Activated T-cell treated with anti-CD3 and anti-CD28 coated beads, Interleukin-2, amount 50 U/mL, for 72 hours (primary cell): ENCODE data around the gene ATPAF1. TPM values are rescaled to one million over a fixed set of nuclear protein-coding genes. Genes with fewer than 3 reads are reported as not detected.
A peak's percentile ranks its signal among the peaks of the same experiment; 100 is the strongest.

Source experiments
- ATAC-seq, 2 donors: fragments of 150-1000 bp; cut with Tn5 transposase; replicated peaks in 1 of 2; 2 replicates each; pipeline ENCODE4 v1.10.0; 2021; ENCODE audit warnings: moderate library complexity in 2 of 2, mild to moderate bottlenecking in 1 of 2
- DNase-seq, 2 donors: peaks; one replicate each; pipeline ENCODE4 v3.0.0; 2021 to 2022; ENCODE audit warnings: mixed read lengths in 1 of 2
- H3K27ac Mint-ChIP-seq: one replicate; pipeline ENCODE4 v1.8.0; 2022; ENCODE audit warnings: mild to moderate bottlenecking, moderate library complexity, mixed read lengths
- H3K27me3 Mint-ChIP-seq: one replicate; pipeline ENCODE4 v1.8.0; 2022; ENCODE audit warnings: low read depth, mixed read lengths
- H3K36me3 Mint-ChIP-seq, 2 donors: one replicate each; pipeline ENCODE4 v1.8.0; 2022; ENCODE audit warnings: mixed read lengths in 2 of 2, mild to moderate bottlenecking in 1 of 2; ENCODE audit not compliant: insufficient read depth in 2 of 2
- H3K4me1 Mint-ChIP-seq: one replicate; pipeline ENCODE4 v1.8.0; 2022; ENCODE audit warnings: low read depth, mixed read lengths
- H3K4me3 Mint-ChIP-seq, 2 donors: one replicate each; pipeline ENCODE4 v1.8.0; 2022; ENCODE audit warnings: mild to moderate bottlenecking in 2 of 2, mixed read lengths in 2 of 2, moderate library complexity in 2 of 2
- H3K9me3 Mint-ChIP-seq, 2 donors: one replicate each; pipeline ENCODE4 v1.8.0; 2022; ENCODE audit warnings: mixed read lengths in 2 of 2
- total RNA-seq, 2 donors: library from RNA; stranded (reverse); gene quantifications; one replicate each; pipeline ENCODE4 v1.2.3, GENCODE V29; 2022

The ATPAF1 gene
- total RNA-seq, 2 donors from 2014 or later = 45.7 to 47.5 TPM

GRCh38 chr1:46601257-46602007 lies 66.7 kb downstream of the ATPAF1 start:
- peaks cover 55% of the 10 kb centered on the region for H3K4me1 Mint-ChIP-seq
- H3K4me3 Mint-ChIP-seq = peak overlapping the region in 1 of 2 donors; percentile 27
- H3K36me3 Mint-ChIP-seq = peaks cover 0 to 2% of the 10 kb centered on the region in 2 donors
- H3K27me3 Mint-ChIP-seq = no peaks in the 10 kb centered on the region
- no peak for DNase-seq
- no peaks in the 10 kb centered on the region for H3K9me3 Mint-ChIP-seq
- peak overlapping the region; percentile 23 for H3K27ac Mint-ChIP-seq
- ATAC-seq = no peak

- Mint-ChIP-seq H3K4me3 (no peak overlapping the region), H3K36me3 (peaks cover 0 to 2% of the 10 kb centered on the region in 2 donors), H3K4me1 (peaks cover 50% of the 10 kb centered on the region), H3K9me3 (no peaks in the 10 kb centered on the region), H3K27ac (no peak overlapping the region), H3K27me3 (no peaks in the 10 kb centered on the region)
- ATAC-seq = no peak
- DNase-seq = no peak
Observed at GRCh38 chr1:46599059-46599970, 68.8 kb downstream of the ATPAF1 start.

- peaks cover 30% of the 10 kb centered on the region for H3K4me1 Mint-ChIP-seq
- no peaks in the 10 kb centered on the region for H3K27me3 Mint-ChIP-seq
- H3K4me3 Mint-ChIP-seq = no peak overlapping the region
- no peaks in the 10 kb centered on the region for H3K9me3 Mint-ChIP-seq
- ATAC-seq (no peak), DNase-seq (no peak)
- H3K27ac Mint-ChIP-seq = peak overlapping the region; percentile 56
- H3K36me3 Mint-ChIP-seq = peaks cover 5 to 19% of the 10 kb centered on the region in 2 donors
Observed at GRCh38 chr1:46596846-46597245, 71.3 kb downstream of the ATPAF1 start.

GRCh38 chr1:46596036-46596435 lies 72.1 kb downstream of the ATPAF1 start:
- H3K4me3 Mint-ChIP-seq = no peak overlapping the region
- H3K27me3 Mint-ChIP-seq = no peaks in the 10 kb centered on the region
- peaks cover 5 to 18% of the 10 kb centered on the region in 2 donors for H3K36me3 Mint-ChIP-seq
- no peaks in the 10 kb centered on the region for H3K9me3 Mint-ChIP-seq
- DNase-seq (no peak), ATAC-seq (no peak)
- no peak overlapping the region for H3K27ac Mint-ChIP-seq
- H3K4me1 Mint-ChIP-seq = peaks cover 23% of the 10 kb centered on the region

- Mint-ChIP-seq H3K27me3 (no peaks in the 10 kb centered on the region), H3K4me3 (peak overlapping the region in 1 of 2 donors; percentile 5), H3K27ac (no peak overlapping the region), H3K36me3 (peaks cover 5 to 20% of the 10 kb centered on the region in 2 donors), H3K4me1 (peaks cover 20% of the 10 kb centered on the region), H3K9me3 (no peaks in the 10 kb centered on the region)
- DNase-seq (no peak), ATAC-seq (no peak)
Observed at GRCh38 chr1:46595127-46595526, 73.0 kb downstream of the ATPAF1 start.

GRCh38 chr1:46594063-46594462 lies 74.1 kb downstream of the ATPAF1 start:
- H3K27me3 Mint-ChIP-seq = no peaks in the 10 kb centered on the region
- H3K27ac Mint-ChIP-seq = no peak overlapping the region
- ATAC-seq (no peak), DNase-seq (no peak)
- peaks cover 7 to 28% of the 10 kb centered on the region in 2 donors for H3K36me3 Mint-ChIP-seq
- peaks cover 16% of the 10 kb centered on the region for H3K4me1 Mint-ChIP-seq
- no peak overlapping the region for H3K4me3 Mint-ChIP-seq
- no peaks in the 10 kb centered on the region for H3K9me3 Mint-ChIP-seq

- Mint-ChIP-seq H3K27me3 (no peaks in the 10 kb centered on the region), H3K36me3 (peaks cover 8 to 32% of the 10 kb centered on the region in 2 donors), H3K4me1 (peaks cover 16% of the 10 kb centered on the region), H3K27ac (no peak overlapping the region), H3K9me3 (peaks cover 0 to 1% of the 10 kb centered on the region in 2 donors), H3K4me3 (no peak overlapping the region)
- ATAC-seq (no peak), DNase-seq (no peak)
Observed at GRCh38 chr1:46592823-46593222, 75.3 kb downstream of the ATPAF1 start.

DNA sequence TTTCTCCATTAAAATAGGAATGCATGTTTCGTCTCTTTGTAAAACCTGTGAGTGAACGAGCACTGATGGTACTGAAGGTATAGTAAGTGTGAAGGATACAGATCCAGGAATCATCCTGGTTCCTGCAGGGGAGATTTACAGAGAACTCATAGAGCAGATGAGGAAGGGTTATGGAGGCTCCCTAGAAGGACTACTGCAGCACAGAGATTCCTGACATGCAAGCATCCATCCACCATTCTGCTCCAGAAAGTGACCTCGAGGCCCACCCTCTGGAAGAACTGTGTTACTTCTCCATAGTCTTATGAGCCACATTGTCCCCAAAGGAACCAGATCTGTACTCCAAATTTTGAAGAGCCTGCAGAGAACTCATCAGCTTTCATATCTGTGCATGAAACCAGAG lies 78.6 kb downstream of the ATPAF1 start:
- ATAC-seq (no peak), DNase-seq (no peak)
- Mint-ChIP-seq H3K36me3 (peaks cover 8 to 33% of the 10 kb centered on the region in 2 donors), H3K9me3 (peaks cover 0 to 1% of the 10 kb centered on the region in 2 donors), H3K4me3 (no peak overlapping the region), H3K4me1 (peaks cover 2% of the 10 kb centered on the region), H3K27ac (no peak overlapping the region), H3K27me3 (no peaks in the 10 kb centered on the region)

DNA sequence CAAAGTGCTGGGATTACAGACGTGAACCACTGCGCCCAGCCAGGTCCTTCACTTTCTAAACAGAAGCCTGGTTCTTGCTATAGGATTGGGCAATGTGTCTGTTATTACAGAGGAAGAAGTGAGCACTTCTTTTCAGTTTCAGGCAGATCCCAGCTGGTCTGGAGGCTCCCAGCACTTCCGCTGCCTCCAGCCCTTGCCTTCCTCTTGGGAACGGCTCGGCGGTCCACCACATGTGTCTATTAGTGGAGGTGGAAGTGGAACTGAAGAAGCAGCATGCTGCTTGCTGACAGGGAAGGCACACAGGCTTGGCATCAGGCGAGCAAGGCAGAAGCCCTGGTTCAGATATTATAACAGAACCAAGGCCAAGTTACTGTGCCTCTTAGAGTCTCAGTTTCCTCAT lies 81.1 kb downstream of the ATPAF1 start:
- ATAC-seq (no peak), DNase-seq (no peak)
- no peaks in the 10 kb centered on the region for H3K27me3 Mint-ChIP-seq
- no peak overlapping the region for H3K4me3 Mint-ChIP-seq
- peaks cover 0 to 1% of the 10 kb centered on the region in 2 donors for H3K9me3 Mint-ChIP-seq
- peaks cover 7% of the 10 kb centered on the region for H3K4me1 Mint-ChIP-seq
- no peak overlapping the region for H3K27ac Mint-ChIP-seq
- peaks cover 5 to 17% of the 10 kb centered on the region in 2 donors for H3K36me3 Mint-ChIP-seq

DNA sequence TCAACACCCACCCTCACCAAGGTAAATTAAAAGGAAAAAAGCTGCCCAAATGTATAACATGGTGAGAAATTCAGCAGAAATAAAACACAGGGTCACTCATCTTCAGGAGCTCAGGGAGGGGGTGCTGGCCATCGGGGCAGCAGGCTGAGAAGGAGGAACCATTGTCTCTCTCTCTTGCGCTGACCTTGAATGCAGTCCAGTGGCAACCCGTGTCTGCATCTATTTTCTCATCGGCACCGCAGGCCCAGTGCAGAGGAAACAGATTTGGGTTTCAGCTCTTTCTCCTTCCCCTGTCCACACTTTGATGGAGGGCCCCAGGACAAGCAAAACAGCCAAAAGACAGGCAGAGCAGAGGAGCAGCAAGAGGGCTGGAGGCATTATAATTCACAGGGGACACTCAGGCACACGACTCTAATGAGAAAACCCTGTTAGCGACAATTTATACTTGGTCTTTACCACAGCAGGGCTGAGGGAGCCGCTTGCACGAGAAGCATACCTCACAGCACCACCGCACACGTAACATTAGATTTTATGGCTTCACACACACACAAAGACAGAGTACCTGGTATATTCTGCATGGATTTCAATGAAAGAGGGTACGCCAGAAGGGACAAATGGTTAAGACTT lies 82.7 kb downstream of the ATPAF1 start:
- ATAC-seq = no peak
- H3K36me3 Mint-ChIP-seq = peaks cover 7 to 14% of the 10 kb centered on the region in 2 donors
- peaks cover 24% of the 10 kb centered on the region for H3K4me1 Mint-ChIP-seq
- no peak overlapping the region for H3K4me3 Mint-ChIP-seq
- DNase-seq = no peak
- no peaks in the 10 kb centered on the region for H3K27me3 Mint-ChIP-seq
- H3K9me3 Mint-ChIP-seq = peaks cover 0 to 1% of the 10 kb centered on the region in 2 donors
- no peak overlapping the region for H3K27ac Mint-ChIP-seq

DNA sequence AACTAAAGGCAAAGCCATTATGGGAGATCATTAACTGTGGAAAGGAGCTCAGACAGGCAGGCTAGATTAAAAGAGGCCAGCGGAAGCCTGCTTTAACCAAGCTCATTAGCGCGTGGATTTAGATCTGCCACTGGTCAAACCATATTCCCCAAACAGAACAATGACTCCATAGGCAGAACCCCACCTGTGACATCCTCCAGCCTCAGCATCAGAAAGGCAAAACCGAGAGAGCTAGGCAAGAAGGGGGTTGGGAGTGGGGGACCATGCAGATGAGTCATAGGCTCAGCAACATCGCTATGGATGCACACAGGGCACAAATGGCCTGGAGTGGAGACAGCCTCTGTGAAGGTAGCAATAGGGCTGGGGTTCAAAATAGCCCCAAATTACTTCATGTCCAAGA lies 84.7 kb downstream of the ATPAF1 start:
- H3K27me3 Mint-ChIP-seq = no peaks in the 10 kb centered on the region
- H3K4me3 Mint-ChIP-seq = no peak overlapping the region
- DNase-seq = no peak
- H3K4me1 Mint-ChIP-seq = peaks cover 25% of the 10 kb centered on the region
- ATAC-seq = no peak
- H3K9me3 Mint-ChIP-seq = no peaks in the 10 kb centered on the region
- peaks cover 3 to 6% of the 10 kb centered on the region in 2 donors for H3K36me3 Mint-ChIP-seq
- no peak overlapping the region for H3K27ac Mint-ChIP-seq

GRCh38 chr1:46582972-46583371 lies 85.2 kb downstream of the ATPAF1 start:
- Mint-ChIP-seq H3K36me3 (peaks cover 3 to 6% of the 10 kb centered on the region in 2 donors), H3K4me1 (peaks cover 25% of the 10 kb centered on the region), H3K4me3 (no peak overlapping the region), H3K27ac (no peak overlapping the region), H3K27me3 (no peaks in the 10 kb centered on the region), H3K9me3 (no peaks in the 10 kb centered on the region)
- DNase-seq = no peak
- ATAC-seq = no peak
